GM13977 (cell line): ENCODE measurements around the gene PRSS36.

Source experiments
- DNase-seq: peaks from one replicate; pipeline ENCODE4 v3.0.0; 2012; ENCODE audit warnings: low spot score
- CTCF ChIP-seq: IDR thresholded peaks from 2 replicates; pipeline ENCODE4 v1.5.1; 2012; ENCODE audit warnings: mild to moderate bottlenecking, control low read depth; ENCODE audit not compliant: insufficient read depth; ENCODE audit errors: extremely low read depth, missing control alignments
- in situ Hi-C: fragments of 300-500 bp; cut with MboI; formaldehyde crosslinking; loops from one replicate; pipeline ENCODE4 v1.12.0; 2022; ENCODE audit warnings: low sequenced_read_pairs, low pct_unique_long_range_greater_than_20kb, mixed read lengths, inconsistent platforms; ENCODE audit not compliant: unreplicated experiment

Gene PRSS36

GRCh38 chr16:31093132-31093703 is 56.6 kb downstream of the PRSS36 start:
- DNase-seq, result no peak
- in situ Hi-C loops, result no loop called here
- no peak for TF ChIP-seq CTCF

GRCh38 chr16:31092330-31092729 is 57.5 kb downstream of the PRSS36 start:
- DNase-seq, result no peak
- no peak for TF ChIP-seq CTCF
- in situ Hi-C loops, result no loop called here

GRCh38 chr16:31090540-31090939 is 59.3 kb downstream of the PRSS36 start:
- in situ Hi-C loops, result no loop called here
- no peak for DNase-seq
- TF ChIP-seq CTCF, result no peak

GRCh38 chr16:31089199-31089598 is 60.7 kb downstream of the PRSS36 start:
- in situ Hi-C loops, result no loop called here
- DNase-seq, result no peak
- no peak for TF ChIP-seq CTCF
